HepG2 (cell line): ENCODE data around the gene HOXA4. TPM values are rescaled to one million over a fixed set of nuclear protein-coding genes. Genes with fewer than 3 reads are reported as not detected.

Experiments
- ATAC-seq: fragments of 200-7000 bp; cut with Tn5 transposase; 3 replicates; pipeline ENCODE4 v1.9.1; 2020; ENCODE audit warnings: mild to moderate bottlenecking, moderate library complexity
- BruUV-seq: library from RNA; stranded (reverse); fragments of 400-500 nt; replicated peaks from 2 replicates; lab custom pipeline; 2021; lab: Mats Ljungman, UMichigan
- CTCF ChIA-PET: fragments of 300-600 bp; formaldehyde crosslinking; extraction: SDS; loops from one replicate; lab custom pipeline; 2021; ENCODE audit warnings: low total read pairs, inconsistent platforms, low intra/inter-chr PET ratio; lab: Yijun Ruan, JAX
- POLR2A ChIA-PET: fragments of 350-600 bp; sonication (Branson Sonifier 250); formaldehyde crosslinking; loops from one replicate; lab custom pipeline; 2020; ENCODE audit warnings: antibody characterized with exemption, inconsistent platforms; lab: Yijun Ruan, JAX
- DNase-seq: peaks from one replicate; pipeline ENCODE4 v3.0.0-alpha.2; 2015; ENCODE audit warnings: low spot score
- FAIRE-seq: peaks from 3 replicates; lab custom pipeline; 2011; peaks lifted over from hg19 to GRCh38; lab: Jason Lieb, UNC
- H2AFZ ChIP-seq: one replicate; pipeline ENCODE4 v1.6.1; 2011; ENCODE audit warnings: low read length, inconsistent platforms
- H3K27ac ChIP-seq: fragments of 300-600 bp; 3 replicates; pipeline ENCODE4 v1.8.0; 2011; ENCODE audit warnings: mixed run types, mild to moderate bottlenecking, mixed read lengths, low read length, inconsistent platforms; ENCODE audit not compliant: insufficient read depth; ENCODE audit errors: extremely low read length
- H3K27me3 ChIP-seq, 2 experiments: fragments of 200-600 bp in 1 of 2; 2 replicates in 1 of 2; 3 replicates in 1 of 2; pipeline versions ENCODE4 v1.6.0 to v1.8.0; 2011; ENCODE audit warnings: low read length in 2 of 2, mild to moderate bottlenecking in 2 of 2, moderate library complexity in 2 of 2, inconsistent platforms in 1 of 2; ENCODE audit not compliant: insufficient read depth in 2 of 2, control insufficient read depth in 1 of 2
- H3K36me3 ChIP-seq, 2 experiments: fragments of 200-600 bp in 1 of 2; replicated peaks in 1 of 2; 2 replicates in 1 of 2; 3 replicates in 1 of 2; pipeline versions ENCODE4 v1.5.1 to v1.8.0; 2011; ENCODE audit warnings: low read length in 2 of 2, inconsistent platforms in 1 of 2; ENCODE audit not compliant: insufficient read depth in 2 of 2, control insufficient read depth in 1 of 2
- H3K4me1 ChIP-seq: 2 replicates; pipeline ENCODE4 v1.5.1; 2012; ENCODE audit warnings: low read length, inconsistent platforms; ENCODE audit not compliant: insufficient read depth
- H3K4me2 ChIP-seq: 2 replicates; pipeline ENCODE4 v1.6.0; 2011; ENCODE audit warnings: low read depth, low read length, inconsistent platforms
- H3K4me3 ChIP-seq, 3 experiments: fragments of 200-600 bp in 1 of 3; sonication (generic), shearing (Covaris generic) in 1 of 3; replicated peaks in 1 of 3; 2 replicates each; pipeline ENCODE4 v1.5.1; 2011 to 2016; ENCODE audit warnings: low read length in 3 of 3, inconsistent platforms in 2 of 3, low read depth in 2 of 3, mild to moderate bottlenecking in 2 of 3, control low read depth in 1 of 3, mixed read lengths in 1 of 3; ENCODE audit not compliant: insufficient read depth in 1 of 3
- H3K79me2 ChIP-seq: one replicate; pipeline ENCODE4 v1.6.1; 2011; ENCODE audit warnings: low read length, inconsistent platforms; ENCODE audit not compliant: insufficient read depth
- H3K9ac ChIP-seq: 2 replicates; pipeline ENCODE4 v1.6.0; 2011; ENCODE audit warnings: mild to moderate bottlenecking, low read depth, low read length, inconsistent platforms; ENCODE audit not compliant: insufficient read depth
- H3K9me3 ChIP-seq: 2 replicates; pipeline ENCODE4 v1.5.1; 2012; ENCODE audit warnings: mild to moderate bottlenecking, low read length
- H4K20me1 ChIP-seq: 2 replicates; pipeline ENCODE4 v1.6.0; 2011; ENCODE audit warnings: inconsistent platforms, mild to moderate bottlenecking, low read length, moderate library complexity; ENCODE audit not compliant: insufficient read depth
- AGO1 ChIP-seq: fragments of 200-400 bp; formaldehyde crosslinking; IDR thresholded peaks from 2 replicates; pipeline ENCODE4 v1.6.1; 2017; ENCODE audit warnings: mild to moderate bottlenecking, low read depth, low read length, moderate library complexity; ENCODE audit not compliant: poor library complexity, severe bottlenecking
- BORCS8-MEF2B ChIP-seq: sonication (generic); formaldehyde crosslinking; IDR thresholded peaks from 2 replicates; pipeline ENCODE4 v1.8.0; 2022; ENCODE audit warnings: mild to moderate bottlenecking, missing genetic modification reagents
- CBFB ChIP-seq: sonication (generic); formaldehyde crosslinking; IDR thresholded peaks from 2 replicates; pipeline ENCODE4 v1.4.0; 2020; ENCODE audit warnings: missing genetic modification reagents
- CHD2 ChIP-seq: IDR thresholded peaks from 2 replicates; pipeline ENCODE4 v1.6.1; 2011; ENCODE audit warnings: low read depth, low read length, improper control_type of control experiment
- KDM5B ChIP-seq: sonication (generic); formaldehyde crosslinking; IDR thresholded peaks from 2 replicates; pipeline ENCODE4 v1.4.0; 2020; ENCODE audit warnings: missing genetic modification reagents, mild to moderate bottlenecking, borderline replicate concordance
- NCOA2 ChIP-seq: sonication (generic); formaldehyde crosslinking; IDR thresholded peaks from 2 replicates; pipeline ENCODE4 v1.8.0; 2022; ENCODE audit warnings: inconsistent platforms
- PHB2 ChIP-seq: fragments of 450-650 bp; IDR thresholded peaks from 2 replicates; pipeline ENCODE4 v1.6.1; 2018; ENCODE audit not compliant: partially characterized antibody
- RAD21 ChIP-seq: fragments of 450-650 bp; formaldehyde crosslinking; IDR thresholded peaks from 2 replicates; pipeline ENCODE4 v1.5.0; 2020; ENCODE audit warnings: mild to moderate bottlenecking
- RFX1 ChIP-seq: fragments of 450-650 bp; IDR thresholded peaks from 2 replicates; pipeline ENCODE4 v1.6.1; 2017
- TGIF2 ChIP-seq: IDR thresholded peaks from 2 replicates; pipeline ENCODE4 v1.6.1; 2016; ENCODE audit warnings: control low read depth, missing compliant biosample characterization
- ZNF335 ChIP-seq: sonication (generic); formaldehyde crosslinking; IDR thresholded peaks from 2 replicates; pipeline ENCODE4 v1.4.0; 2020; ENCODE audit warnings: missing genetic modification reagents
- ZNF460 ChIP-seq: sonication (generic); formaldehyde crosslinking; IDR thresholded peaks from 2 replicates; pipeline ENCODE4 v1.5.1; 2020; ENCODE audit warnings: missing genetic modification reagents, mild to moderate bottlenecking, borderline replicate concordance
- ZNF570 ChIP-seq: sonication (generic); formaldehyde crosslinking; IDR thresholded peaks from 2 replicates; pipeline ENCODE4 v1.4.0; 2020; ENCODE audit warnings: mild to moderate bottlenecking, missing genetic modification reagents, borderline replicate concordance
- ZNF761 ChIP-seq: sonication (generic); formaldehyde crosslinking; conservative IDR thresholded peaks from 2 replicates; pipeline ENCODE4 v1.4.0; 2020; ENCODE audit warnings: mild to moderate bottlenecking, missing genetic modification reagents
- ZSCAN21 ChIP-seq: sonication (generic); formaldehyde crosslinking; IDR thresholded peaks from 2 replicates; pipeline ENCODE4 v1.8.0; 2022; ENCODE audit warnings: mild to moderate bottlenecking, missing genetic modification reagents, moderate library complexity, borderline replicate concordance
- WGBS: methylation state at CpG from one replicate; pipeline ENCODE4 v1.1.6; 2017; ENCODE audit warnings: low lambda C conversion rate; 5-methylcytosine and 5-hydroxymethylcytosine counted together
- in situ Hi-C: cut with HindIII; loops from 2 replicates; pipeline ENCODE4 v1.10.0; 2017; ENCODE audit warnings: low pct_unique_long_range_greater_than_20kb; ENCODE audit not compliant: extremely low pct_ligation_motif_present
- intact Hi-C: fragments of 100-400 bp; cut with micrococcal nuclease; formaldehyde crosslinking; loops from one replicate; pipeline ENCODE4 v1.10.0; 2022; ENCODE audit not compliant: unreplicated experiment
- polyA plus RNA-seq, 8 experiments: library from polyadenylated mRNA; depleted of rRNA in 3 of 8; stranded (reverse) in 7 of 8; unstranded in 1 of 8; fragments of >200 nt; fragmentation: Illumina TruSeq in 4 of 8; extraction: Trizol in 4 of 8; gene quantifications; 2 replicates each; pipeline versions ENCODE4 v1.2.1 to v1.2.3, GENCODE V29; 2011 to 2016; ENCODE audit warnings: low read depth in 4 of 8, missing spikeins in 1 of 8, mixed read lengths in 1 of 8; ENCODE audit not compliant: insufficient read depth in 1 of 8
- total RNA-seq, 5 experiments: library from RNA; depleted of rRNA; stranded (reverse); fragments of >200 nt; fragmentation: Illumina TruSeq; extraction: Trizol; gene quantifications; 2 replicates each; pipeline ENCODE4 v1.2.3, GENCODE V29; 2016; ENCODE audit warnings: low read depth in 1 of 5
- TF ChIP-seq, protein P1 (sequence below): sonication (generic); formaldehyde crosslinking; IDR thresholded peaks from 2 replicates; pipeline ENCODE4 v1.5.0; 2020; ENCODE audit warnings: missing genetic modification reagents
- TF ChIP-seq, protein P2 (sequence below): IDR thresholded peaks from 2 replicates; pipeline ENCODE4 v1.6.1; 2016; ENCODE audit warnings: low read depth, borderline replicate concordance

Gene HOXA4
- total and polyA plus RNA-seq, 2 of the 13 experiments (the other 11 are each of a cell fraction or from before 2014, with no cell fraction given), result 2.4 to 5.4 TPM

DNA sequence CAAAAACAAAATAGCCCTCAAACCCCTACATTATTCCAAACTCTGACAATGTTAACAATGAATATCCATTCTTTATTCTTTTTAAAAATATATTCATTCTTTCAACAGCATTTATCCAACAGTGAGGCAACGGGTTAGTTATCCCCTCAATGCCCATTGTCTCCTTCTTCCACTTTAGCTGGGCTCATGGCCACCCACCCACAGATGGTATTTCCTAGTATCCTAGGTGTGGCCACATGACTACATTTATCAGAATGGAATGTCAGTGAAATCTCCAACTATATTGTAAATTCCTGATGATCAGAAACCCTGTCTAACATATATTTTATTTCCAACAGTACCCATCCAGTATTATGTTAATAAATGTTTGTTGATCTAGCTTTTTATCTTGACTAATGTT lies 48.4 kb downstream of the HOXA4 start:
- ATAC-seq (no peak), DNase-seq (no peak), FAIRE-seq (no peak)
- Histone ChIP-seq H3K9me3 (no peaks in the 10 kb centered on the region), H3K4me1 (peaks cover 27% of the 10 kb centered on the region), H3K79me2 (no peaks in the 10 kb centered on the region), H3K36me3 (no peaks in the 10 kb centered on the region), H2AFZ (no peak overlapping the region), H4K20me1 (no peaks in the 10 kb centered on the region), H3K4me3 (no peak overlapping the region), H3K27ac (no peak overlapping the region), H3K4me2 (no peak overlapping the region), H3K27me3 (no peaks in the 10 kb centered on the region), H3K9ac (no peak overlapping the region)
- TF ChIP-seq AGO1 (no peak), RFX1 (no peak), NCOA2 (no peak), CBFB (no peak), ZNF335 (no peak), CHD2 (no peak), KDM5B (CRISPR knock-in tag) (no peak), TGIF2 (CRISPR knock-in tag) (no peak), ZNF460 (no peak), ZSCAN21 (CRISPR knock-in tag) (no peak), BORCS8-MEF2B (no peak), RAD21 (CRISPR knock-in tag) (no peak), PHB2 (no peak), ZNF570 (CRISPR knock-in tag) (no peak), ZNF761 (CRISPR knock-in tag) (no peak)
- TF ChIP-seq, protein P1, sequence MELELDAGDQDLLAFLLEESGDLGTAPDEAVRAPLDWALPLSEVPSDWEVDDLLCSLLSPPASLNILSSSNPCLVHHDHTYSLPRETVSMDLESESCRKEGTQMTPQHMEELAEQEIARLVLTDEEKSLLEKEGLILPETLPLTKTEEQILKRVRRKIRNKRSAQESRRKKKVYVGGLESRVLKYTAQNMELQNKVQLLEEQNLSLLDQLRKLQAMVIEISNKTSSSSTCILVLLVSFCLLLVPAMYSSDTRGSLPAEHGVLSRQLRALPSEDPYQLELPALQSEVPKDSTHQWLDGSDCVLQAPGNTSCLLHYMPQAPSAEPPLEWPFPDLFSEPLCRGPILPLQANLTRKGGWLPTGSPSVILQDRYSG (CRISPR knock-in tag), result no peak
- TF ChIP-seq, protein P2, sequence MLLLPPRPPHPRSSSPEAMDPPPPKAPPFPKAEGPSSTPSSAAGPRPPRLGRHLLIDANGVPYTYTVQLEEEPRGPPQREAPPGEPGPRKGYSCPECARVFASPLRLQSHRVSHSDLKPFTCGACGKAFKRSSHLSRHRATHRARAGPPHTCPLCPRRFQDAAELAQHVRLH (CRISPR knock-in tag), result no peak
- BruUV-seq, result no TSS peak
- ChIA-PET POLR2A (no interaction called here), CTCF (no interaction called here)
- intact Hi-C loops (no loop called here), in situ Hi-C loops (no loop called here)
- WGBS, result 73% methylated on average over 1 of the region's 1 CpG
